ENCODE results near the gene TUBB. TPM values are rescaled to one million over a fixed set of nuclear protein-coding genes. Genes with fewer than 3 reads are reported as not detected.
"Not testable (repeated sequence)": the region's sequence is repeated elsewhere in the genome, so short reads cannot be mapped to it uniquely, and the experiment has no call there.

The TUBB gene
- total RNA-seq, 3 donors from 2014 or later, result 189 to 269 (median 212) TPM

DNA sequence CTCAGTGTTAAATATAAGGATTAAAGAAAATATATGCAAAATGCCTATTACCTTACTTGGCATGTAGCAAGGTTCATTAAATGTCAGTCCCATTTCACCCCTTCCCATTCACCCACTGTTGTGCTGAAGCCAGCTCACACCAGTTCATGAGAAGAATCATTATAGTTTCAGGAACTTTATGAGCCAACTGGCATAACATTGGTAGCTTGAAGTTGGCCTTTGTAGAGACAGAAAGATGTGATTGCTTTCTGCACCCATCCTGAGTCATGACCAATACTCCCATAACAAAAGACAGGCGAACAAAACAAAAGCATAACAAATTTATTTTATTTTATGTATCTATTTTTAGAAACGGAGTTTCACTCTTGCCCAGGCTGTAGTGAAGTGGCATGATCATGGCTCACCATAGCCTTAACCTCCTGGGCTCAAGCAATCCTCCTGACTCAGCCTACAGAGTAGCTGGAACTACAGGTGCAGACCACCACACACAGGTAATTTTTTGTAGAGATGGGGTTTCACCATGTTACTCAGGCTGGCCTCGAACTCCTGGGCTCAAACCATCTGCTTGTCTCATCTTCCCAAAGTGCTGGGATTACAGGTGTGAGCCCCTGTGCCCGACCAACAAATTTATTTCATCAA lies 41.8 kb downstream of the TUBB start:
- no peaks in the 10 kb centered on the region for H3K4me1 ChIP-seq
- no peak overlapping the region for H3K4me3 ChIP-seq
- TF ChIP-seq POLR2A (IDR thresholded peaks at IDR 0.05) (no peak), POLR2AphosphoS5 (IDR thresholded peaks at IDR 0.05) (no peak)
- TF ChIP-seq, protein P1, sequence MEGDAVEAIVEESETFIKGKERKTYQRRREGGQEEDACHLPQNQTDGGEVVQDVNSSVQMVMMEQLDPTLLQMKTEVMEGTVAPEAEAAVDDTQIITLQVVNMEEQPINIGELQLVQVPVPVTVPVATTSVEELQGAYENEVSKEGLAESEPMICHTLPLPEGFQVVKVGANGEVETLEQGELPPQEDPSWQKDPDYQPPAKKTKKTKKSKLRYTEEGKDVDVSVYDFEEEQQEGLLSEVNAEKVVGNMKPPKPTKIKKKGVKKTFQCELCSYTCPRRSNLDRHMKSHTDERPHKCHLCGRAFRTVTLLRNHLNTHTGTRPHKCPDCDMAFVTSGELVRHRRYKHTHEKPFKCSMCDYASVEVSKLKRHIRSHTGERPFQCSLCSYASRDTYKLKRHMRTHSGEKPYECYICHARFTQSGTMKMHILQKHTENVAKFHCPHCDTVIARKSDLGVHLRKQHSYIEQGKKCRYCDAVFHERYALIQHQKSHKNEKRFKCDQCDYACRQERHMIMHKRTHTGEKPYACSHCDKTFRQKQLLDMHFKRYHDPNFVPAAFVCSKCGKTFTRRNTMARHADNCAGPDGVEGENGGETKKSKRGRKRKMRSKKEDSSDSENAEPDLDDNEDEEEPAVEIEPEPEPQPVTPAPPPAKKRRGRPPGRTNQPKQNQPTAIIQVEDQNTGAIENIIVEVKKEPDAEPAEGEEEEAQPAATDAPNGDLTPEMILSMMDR (IDR thresholded peaks at IDR 0.05), result no peak
- no peaks in the 10 kb centered on the region for H3K36me3 ChIP-seq
- intact Hi-C loops (cut with DNase I; ENCODE audit: low total_unique reads), result loop anchor here (10.0 kb wide), 1 partner anchor 53 kb away; no protein-coding TSS in a partner anchor
- DNase-seq (ENCODE audit: low spot score in 2 of 2), result no peak
- H3K9me3 ChIP-seq, result no peaks in the 10 kb centered on the region
- no peaks in the 10 kb centered on the region for H3K27me3 ChIP-seq
- peak overlapping the region; percentile 38 to 92 for H3K27ac ChIP-seq

- peak overlapping the region; percentile 89 to 92 for H3K27ac ChIP-seq
Measured at GRCh38 chr6:30763155-30763617, 43.0 kb downstream of the TUBB start.

DNA sequence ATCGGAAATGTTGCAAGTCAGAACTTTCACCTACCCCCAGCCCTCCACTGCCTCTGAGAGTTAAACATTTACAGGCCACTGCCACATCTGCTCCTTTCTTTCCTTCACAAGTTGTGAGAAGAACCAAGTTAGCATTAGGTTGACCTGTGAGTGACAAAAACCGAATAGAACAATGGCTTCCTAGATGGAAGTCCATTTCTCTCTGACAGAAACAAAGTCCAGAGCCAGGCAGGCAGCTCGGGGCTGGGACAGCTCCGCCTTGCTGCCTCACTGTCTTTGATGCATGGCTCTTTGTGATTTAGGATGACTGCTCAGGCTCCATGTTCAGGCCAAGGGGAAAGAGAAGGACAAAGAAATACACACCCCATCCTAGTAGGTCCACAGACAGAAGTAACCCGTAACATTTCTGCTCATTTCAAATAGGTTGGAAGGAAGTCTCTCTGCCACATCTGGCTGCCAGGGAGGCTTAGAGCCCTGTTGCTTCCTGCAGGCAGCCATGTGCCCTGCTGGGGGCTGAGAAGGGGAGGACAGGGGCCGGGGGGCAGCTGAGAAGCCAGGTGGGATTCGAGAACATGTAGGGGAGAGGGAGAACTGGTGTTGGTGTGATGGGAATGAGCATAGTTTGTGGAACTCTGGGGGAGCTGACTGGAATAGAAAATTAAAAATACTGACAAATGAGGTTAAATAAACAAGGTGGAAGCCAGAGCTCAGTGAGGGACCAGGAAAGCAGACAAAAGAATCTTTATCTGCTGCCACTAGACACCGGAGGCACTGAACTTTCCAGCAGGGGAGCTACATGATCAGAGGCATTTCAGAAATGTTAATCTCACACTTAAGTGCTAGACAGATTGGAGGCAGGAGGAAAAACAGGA lies 43.7 kb downstream of the TUBB start:
- Histone ChIP-seq H3K36me3 (no peaks in the 10 kb centered on the region), H3K4me1 (peaks cover under 1 to 3% of the 10 kb centered on the region in 2 donors), H3K27ac (peak overlapping the region; percentile 89 to 92), H3K4me3 (no peak overlapping the region), H3K9me3 (no peaks in the 10 kb centered on the region), H3K27me3 (no peaks in the 10 kb centered on the region)
- intact Hi-C loops (cut with DNase I; ENCODE audit: low total_unique reads), result loop anchor here (10.0 kb wide), 1 partner anchor 51 kb away; no protein-coding TSS in a partner anchor
- TF ChIP-seq, protein P1 (IDR thresholded peaks at IDR 0.05), result peak in 1 of 3 donors; percentile 16
- TF ChIP-seq POLR2AphosphoS5 (IDR thresholded peaks at IDR 0.05), result no peak
- DNase-seq (ENCODE audit: low spot score in 2 of 2), result peak in 1 of 2 donors; percentile 70

More at GRCh38 chr6:30763155-30763617, 43.0 kb downstream of the TUBB start:
- H3K36me3 ChIP-seq, result no peaks in the 10 kb centered on the region
- TF ChIP-seq POLR2A (IDR thresholded peaks at IDR 0.05), result no peak
- TF ChIP-seq, protein P1 (IDR thresholded peaks at IDR 0.05), result no peak
- no peak for TF ChIP-seq POLR2AphosphoS5 (IDR thresholded peaks at IDR 0.05)
- intact Hi-C loops (cut with DNase I; ENCODE audit: low total_unique reads), result loop anchor here (10.0 kb wide), 1 partner anchor 52 kb away; no protein-coding TSS in a partner anchor
- H3K4me3 ChIP-seq, result no peak overlapping the region
- no peak for DNase-seq (ENCODE audit: low spot score in 2 of 2)
- H3K9me3 ChIP-seq, result no peaks in the 10 kb centered on the region
- H3K27me3 ChIP-seq, result no peaks in the 10 kb centered on the region
- no peaks in the 10 kb centered on the region for H3K4me1 ChIP-seq

DNA sequence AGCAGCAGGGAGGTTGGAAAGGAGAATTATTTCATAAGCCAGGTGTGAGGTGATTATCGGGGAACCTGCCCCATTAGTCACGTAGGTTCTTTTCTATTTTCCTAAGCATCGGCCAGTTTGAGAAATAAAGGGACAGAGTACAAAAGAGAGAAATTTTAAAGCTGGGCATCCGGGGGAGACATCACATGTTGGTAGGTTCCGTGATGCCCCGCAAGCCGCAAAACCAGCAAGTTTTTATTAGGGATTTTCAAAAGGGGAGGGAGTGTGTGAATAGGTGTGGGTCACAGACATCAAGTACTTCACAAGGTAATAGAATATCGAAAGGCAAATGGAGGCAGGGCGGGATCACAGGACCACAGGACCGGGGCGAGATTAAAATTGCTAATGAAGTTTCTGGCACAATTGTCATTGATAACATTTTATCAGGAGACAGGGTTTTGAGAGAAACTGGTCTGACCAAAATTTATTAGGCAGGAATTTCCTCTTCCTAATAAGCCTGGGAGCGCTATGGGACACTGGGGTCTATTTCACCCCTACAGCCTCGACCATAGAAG lies 44.4 kb downstream of the TUBB start:
- DNase-seq (ENCODE audit: low spot score in 2 of 2); H3K27me3 ChIP-seq; H3K4me1 ChIP-seq; H3K4me3 ChIP-seq; H3K36me3 ChIP-seq; H3K9me3 ChIP-seq: not testable (repeated sequence)
- H3K27ac ChIP-seq, result peak overlapping the region; percentile 89 to 92
- intact Hi-C loops (cut with DNase I; ENCODE audit: low total_unique reads), result loop anchor here (10.0 kb wide), 1 partner anchor 50 kb away; no protein-coding TSS in a partner anchor

DNA sequence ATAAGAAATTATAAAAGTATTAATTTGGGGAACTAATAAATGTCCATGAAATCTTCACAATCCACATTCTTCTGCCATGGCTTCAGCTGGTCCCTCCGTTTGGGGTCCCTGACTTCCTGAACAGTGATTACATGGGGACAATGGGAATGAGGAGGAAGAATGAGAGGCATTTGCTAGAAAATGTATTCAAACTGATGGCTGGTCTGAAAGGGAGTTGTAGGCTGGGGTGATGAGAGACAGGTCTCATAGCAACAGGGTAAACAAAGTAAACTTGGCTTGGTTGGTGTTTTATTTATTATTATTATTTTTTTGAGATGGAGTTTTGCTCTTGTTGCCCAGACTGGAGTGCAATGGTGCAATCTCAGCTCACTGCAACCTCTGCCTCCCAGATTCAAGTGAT lies 45.3 kb downstream of the TUBB start:
- intact Hi-C loops (cut with DNase I; ENCODE audit: low total_unique reads), result loop anchor here (10.0 kb wide), 1 partner anchor 49 kb away; no protein-coding TSS in a partner anchor
- not testable (repeated sequence) for H3K9me3 ChIP-seq; DNase-seq (ENCODE audit: low spot score in 2 of 2); H3K4me3 ChIP-seq; H3K27ac ChIP-seq; H3K27me3 ChIP-seq; H3K4me1 ChIP-seq; H3K36me3 ChIP-seq
